Subcutaneous adipose tissue (tissue), 4 donors: Measurements from ENCODE around the gene CCDC167. TPM values are rescaled to one million over a fixed set of nuclear protein-coding genes. Genes with fewer than 3 reads are reported as not detected.

ENCODE experiments used
- CTCF ChIP-seq: fragments of 450-650 bp; IDR thresholded peaks from one replicate; pipeline ENCODE4 v1.5.1; 2016; ENCODE audit warnings: low read depth, mild to moderate bottlenecking, control low read depth, antibody characterized with exemption, moderate library complexity
- total RNA-seq, 4 donors: library from RNA; depleted of rRNA; stranded (reverse); fragments of >200 nt; gene quantifications; one replicate each; pipeline ENCODE4 v1.1.0, GENCODE V29; 2016

The CCDC167 gene
- total RNA-seq, 4 donors from 2014 or later = 12.1 to 27.2 (median 12.6) TPM

DNA sequence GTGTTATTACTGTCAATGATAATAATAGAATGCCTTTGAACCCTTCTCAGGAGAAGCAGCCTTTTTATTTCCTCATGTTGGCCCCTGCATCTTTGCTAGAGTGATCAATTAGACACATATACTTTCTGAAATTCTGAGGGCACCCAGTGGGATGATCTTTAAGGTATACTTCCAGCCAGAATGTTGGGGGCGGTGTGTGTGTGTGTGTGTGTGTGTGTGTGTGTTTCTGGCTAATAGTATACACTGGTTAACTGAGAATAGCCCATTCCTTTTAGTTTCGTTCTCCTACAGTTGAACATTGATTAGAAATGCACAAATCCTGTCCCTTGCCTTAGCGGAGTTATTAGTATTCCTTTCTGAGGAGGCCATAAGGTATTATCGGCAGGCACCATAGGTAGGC is 41.7 kb upstream of the CCDC167 start:
- TF ChIP-seq CTCF = no peak

DNA sequence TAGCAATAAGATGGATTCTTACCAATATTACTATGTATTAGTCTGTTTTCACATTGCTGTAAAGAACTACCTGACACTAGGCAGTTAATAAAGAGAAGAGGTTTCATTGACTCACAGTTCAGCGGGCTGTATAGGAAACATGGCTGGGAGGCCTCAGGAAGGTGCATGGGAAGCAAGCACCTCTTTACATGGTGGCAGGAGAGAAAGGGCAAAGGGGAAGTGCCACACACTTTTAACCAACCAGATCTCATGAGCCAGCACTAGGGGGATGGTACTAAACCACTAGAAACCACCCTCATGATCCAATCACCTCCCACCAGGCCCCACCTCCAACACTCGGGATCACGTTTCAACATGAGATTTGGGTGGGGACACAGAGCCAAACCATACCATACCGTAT is 40.7 kb upstream of the CCDC167 start:
- TF ChIP-seq CTCF = no peak

DNA sequence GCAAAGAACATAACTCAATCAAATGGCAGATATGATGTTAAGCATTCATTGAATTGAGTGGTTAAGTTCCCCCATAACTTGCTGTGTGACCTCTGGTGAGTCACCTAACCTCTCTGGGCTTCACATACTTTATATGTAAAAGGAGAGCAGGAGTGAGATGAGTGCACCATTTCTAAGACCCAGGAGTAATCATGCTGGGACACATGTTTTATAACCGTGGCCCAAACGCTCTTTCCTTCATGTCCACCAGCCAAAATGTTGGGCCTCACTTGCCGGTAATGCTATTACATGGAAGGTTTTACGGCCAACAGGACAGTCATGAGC is 40.3 kb upstream of the CCDC167 start:
- TF ChIP-seq CTCF = no peak

DNA sequence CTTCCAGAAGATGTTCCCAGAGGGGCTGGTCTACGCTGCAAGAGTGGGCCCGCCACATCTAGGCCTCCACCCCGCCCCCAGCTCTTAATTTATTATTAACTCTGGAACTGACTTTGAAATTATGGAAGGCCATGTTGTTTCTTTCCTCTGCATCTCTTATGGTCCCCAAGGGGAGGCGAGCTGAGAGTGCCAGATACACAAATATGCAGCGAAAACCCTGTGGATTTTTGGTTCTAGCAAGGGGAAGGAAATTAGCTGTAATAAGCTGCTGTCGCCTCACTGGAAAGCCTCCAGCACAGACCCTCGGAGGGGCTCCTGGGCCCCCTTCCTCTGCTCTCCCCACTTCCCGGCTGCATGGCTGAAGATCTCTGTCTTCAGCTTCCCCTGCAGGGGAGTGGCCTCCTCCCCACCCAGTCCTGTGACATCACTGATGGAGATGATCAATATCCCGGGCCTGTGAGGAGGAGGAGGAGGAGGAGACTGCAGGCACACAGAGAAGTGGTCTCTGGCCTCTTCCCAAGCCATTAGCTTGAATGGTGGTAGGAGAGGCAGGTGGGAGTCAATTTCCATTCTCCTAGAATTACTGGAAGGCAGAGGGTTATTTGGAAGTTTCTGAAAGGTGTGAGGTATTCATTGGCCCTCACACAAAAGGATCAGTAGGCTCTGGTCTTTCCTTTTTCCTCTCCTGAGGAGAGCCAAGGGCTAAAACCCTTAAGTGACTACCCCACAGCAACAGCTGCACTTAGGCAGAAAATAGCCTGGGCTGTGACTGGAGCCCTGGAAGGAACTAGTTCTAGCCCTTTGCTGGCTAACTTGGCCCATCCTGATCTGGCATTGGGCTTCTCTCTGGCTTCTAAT is 39.7 kb upstream of the CCDC167 start:
- no peak for TF ChIP-seq CTCF

DNA sequence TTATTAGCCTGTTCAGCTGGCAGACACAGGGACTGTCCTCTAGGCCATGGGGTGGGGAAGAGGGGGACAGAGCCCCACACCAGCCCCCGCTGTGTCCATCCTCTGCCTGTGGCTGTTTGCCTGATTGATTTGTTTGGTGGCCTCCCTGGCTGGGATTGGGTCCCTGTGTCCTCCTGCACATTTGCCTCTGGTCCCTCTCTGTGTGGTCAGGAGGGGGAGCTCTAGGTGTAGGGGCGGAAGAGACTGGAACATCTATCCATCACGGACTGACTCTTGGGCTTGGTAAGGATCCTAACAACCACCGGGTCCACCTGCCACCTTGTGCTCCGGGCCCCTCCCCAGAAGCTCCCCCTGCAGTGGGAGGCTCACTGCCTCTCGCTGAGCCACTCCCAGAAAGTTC is 38.4 kb upstream of the CCDC167 start:
- TF ChIP-seq CTCF = no peak

- no peak for TF ChIP-seq CTCF
Observed at GRCh38 chr6:37537548-37537947, 37.9 kb upstream of the CCDC167 start.

- no peak for TF ChIP-seq CTCF
Observed at GRCh38 chr6:37536491-37537190, 36.9 kb upstream of the CCDC167 start.
